ENCODE data around the gene ZBTB43.

The ZBTB43 gene

GRCh38 chr9:126832440-126832839 is 27.6 kb downstream of the ZBTB43 start:
- no peak for DNase-seq

DNA sequence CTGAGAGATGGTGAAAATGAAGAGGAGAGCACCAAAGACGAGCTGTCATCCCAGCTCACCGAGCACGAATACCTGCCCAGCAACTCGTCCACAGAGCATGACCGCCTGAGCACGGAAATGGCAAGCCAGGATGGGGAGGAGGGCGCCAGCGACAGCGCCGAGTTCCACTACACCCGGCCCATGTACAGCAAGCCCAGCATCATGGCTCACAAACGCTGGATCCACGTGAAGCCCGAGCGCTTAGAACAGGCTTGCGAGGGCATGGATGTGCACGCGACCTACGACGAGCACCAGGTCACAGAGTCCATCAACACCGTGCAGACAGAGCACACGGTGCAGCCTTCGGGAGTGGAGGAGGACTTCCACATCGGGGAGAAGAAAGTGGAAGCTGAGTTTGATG is 28.2 kb downstream of the ZBTB43 start:
- no peak for DNase-seq

DNA sequence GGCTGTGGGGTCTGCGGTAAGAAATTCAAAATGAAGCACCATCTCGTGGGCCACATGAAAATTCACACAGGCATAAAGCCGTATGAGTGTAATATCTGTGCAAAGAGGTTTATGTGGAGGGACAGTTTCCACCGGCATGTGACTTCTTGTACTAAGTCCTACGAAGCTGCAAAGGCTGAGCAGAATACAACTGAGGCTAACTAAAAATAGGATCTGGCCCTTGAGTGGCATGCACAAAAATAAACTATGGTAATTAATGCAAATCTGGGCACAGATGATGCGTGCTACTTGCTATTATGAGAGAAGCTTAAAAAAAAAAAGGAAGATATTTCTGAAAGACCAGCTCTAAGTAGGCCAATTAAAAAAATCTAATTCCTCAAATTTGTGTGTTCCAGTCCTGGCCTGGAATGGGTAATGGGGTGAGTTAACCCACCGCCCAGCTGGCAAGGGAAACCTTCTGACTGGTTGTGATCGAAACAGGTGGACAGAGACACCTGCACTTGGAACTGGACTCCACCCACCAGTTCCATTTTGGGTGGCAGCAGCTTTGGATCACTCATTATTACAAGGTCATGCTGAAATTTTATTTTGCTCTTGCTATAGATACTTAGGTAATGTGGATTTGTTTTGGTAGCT is 29.0 kb downstream of the ZBTB43 start:
- DNase-seq, result no peak

DNA sequence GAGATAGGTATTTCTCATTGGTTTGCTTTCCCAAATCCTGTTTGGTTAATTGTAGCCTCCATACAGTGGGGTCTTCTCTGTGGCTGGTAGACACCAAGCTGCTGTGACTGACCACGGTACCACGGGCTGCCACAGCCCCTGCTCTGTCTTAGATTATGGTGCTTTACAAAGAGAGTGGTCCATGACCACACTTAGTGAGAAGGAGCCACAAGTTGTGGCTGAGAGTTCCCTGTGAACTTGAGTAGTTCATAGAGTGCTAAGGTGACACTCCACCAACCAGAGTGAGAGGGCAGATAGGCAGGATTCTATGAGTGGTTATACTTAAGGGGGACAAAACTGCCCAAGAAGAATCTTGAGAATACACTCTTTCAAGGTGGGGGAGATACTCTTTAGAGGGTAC is 29.8 kb downstream of the ZBTB43 start:
- no peak for DNase-seq

- DNase-seq, result no peak
These were observed 31.4 kb downstream of the ZBTB43 start for GRCh38 chr9:126836216-126836615.

GRCh38 chr9:126838055-126838811 is 33.4 kb downstream of the ZBTB43 start:
- no peak for DNase-seq

- no peak for DNase-seq
These were observed 34.1 kb downstream of the ZBTB43 start for GRCh38 chr9:126838895-126839294.

DNA sequence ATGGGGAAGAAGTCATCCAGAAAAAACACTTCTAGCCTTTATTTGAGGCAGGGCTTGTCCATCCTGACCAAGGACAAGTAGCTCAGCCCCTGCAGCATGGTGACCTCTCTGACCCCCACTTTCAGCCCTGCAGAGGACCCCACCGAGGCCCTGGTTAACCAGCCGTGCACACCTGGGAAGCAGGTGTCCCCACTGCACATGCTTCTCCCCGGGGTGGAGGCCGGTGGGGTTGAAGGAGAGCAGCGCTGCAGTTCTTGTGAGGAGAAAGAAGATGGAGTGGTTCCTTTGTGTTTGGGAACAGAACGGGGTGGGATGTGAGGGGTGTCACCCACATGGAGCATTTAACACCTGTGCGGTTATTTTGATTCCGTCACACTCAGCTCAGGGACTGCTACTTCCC is 34.5 kb downstream of the ZBTB43 start:
- no peak for DNase-seq

- DNase-seq, result no peak
These were observed 37.5 kb downstream of the ZBTB43 start for GRCh38 chr9:126842220-126842842.

- no peak for DNase-seq
These were observed 38.3 kb downstream of the ZBTB43 start for GRCh38 chr9:126842977-126843799.

DNA sequence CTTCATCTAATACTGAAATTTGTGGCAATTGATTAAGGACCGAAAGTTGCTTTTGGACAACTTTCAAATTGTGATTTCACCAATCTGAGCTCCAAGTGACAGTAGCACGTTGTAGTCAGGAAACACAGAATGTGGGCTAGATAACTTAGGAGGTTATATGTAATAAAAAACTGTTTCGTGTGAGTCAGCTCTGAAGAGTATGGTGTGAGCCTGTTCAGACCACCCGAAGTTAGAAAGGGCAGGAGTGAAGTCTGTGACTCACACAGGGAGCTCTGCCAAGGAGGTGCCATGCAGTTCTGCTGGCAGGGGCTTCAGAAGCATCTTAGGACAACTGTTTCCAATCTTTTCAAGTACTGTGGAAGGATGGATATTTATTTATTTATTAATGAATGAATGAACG is 39.2 kb downstream of the ZBTB43 start:
- DNase-seq, result no peak

DNA sequence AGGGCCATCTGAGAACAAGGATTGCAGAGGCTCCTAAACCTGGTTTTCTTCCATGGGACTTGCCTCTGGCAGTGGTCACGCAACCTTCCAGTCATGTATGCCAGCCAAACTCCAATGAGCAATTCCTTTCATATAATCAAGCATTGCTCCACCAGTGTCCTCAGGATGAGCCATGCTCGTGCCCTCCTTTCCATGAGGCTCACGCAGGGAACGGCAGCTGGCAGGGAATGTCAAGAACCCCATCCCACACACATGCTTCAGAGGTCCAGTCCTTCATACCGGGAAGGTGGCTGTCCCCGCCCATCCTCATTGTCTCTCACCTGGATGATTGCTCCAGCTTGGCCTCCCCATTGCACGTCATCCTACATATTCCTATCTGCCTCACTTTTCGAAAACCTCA is 42.2 kb downstream of the ZBTB43 start:
- DNase-seq, result no peak

DNA sequence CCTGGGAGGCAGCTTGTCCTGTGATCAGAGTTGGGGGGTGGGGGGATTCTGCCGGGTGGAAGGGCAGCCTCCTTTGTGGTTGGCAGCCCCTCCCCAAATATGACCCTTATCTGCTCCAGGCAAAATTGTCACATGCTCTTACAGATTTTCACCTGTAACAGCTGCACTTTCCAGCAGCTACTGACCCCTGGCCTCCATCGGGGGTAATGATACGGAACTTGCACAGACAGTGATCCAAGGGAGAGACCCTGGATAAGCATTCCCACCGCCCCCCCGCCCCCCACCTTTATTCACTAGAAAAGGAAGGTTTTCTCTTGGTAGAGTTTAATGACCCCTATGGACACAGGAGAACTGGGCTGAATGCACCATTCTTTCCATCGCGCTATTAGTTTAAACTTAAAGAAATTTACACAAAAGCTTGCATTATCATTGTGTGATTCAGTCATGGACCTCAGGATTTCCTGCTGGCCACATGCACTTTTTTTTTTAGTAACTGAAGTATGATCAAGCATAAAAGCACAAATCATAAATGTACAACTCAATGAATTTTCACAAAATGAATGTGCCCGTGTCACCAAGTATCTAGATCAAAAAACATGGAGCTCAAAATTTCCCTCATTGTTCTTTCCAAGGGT is 44.9 kb downstream of the ZBTB43 start:
- no peak for DNase-seq

GRCh38 chr9:126851286-126851880 is 46.5 kb downstream of the ZBTB43 start:
- DNase-seq, result no peak

DNA sequence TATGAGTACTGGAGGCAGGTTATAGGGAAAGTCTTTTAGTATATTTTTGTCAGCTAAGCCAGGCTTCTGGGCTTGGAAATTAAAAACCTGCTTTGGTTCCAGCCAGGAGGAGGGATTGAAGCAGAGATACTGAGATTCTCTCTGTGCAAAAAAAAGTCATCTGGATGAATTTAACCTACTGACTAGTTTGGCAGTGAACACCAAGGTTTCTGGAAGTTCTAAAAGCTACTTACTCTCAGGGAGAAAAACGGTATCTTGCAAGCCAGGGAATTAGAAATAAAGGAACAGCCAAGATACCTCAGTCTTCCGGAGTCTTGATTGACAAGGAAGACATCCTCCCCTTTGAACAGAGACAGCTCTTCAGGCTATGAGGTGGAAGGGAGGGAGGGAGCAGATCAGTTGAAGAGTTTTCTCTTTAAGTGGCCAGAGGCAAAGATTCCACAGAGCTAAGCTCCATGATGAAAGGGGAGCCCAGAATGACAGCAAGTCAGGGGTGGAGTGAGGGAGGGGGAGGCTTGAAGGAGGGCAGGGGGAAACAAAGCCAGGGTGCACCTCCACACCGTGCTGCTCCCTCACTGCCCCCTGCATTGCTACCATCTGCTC is 47.3 kb downstream of the ZBTB43 start:
- DNase-seq, result no peak

DNA sequence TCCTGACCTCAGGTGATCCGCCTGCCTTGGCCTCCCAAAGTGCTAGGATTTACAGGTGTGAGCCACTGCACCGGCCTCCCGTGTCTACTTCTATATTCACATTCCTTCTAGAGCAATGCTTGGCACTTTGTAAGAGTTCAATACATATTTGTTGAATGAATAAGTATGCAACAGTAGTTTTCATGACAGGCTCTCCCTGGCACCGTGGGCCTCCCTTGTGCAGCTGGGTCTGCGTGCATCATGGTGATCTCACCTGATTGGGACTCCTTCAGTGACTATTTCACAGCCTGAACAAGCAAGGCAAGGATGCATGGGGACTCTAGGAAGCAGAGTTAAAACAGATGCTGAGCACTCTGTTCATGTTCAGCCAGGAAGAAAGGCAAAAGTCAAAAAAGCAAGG is 48.8 kb downstream of the ZBTB43 start:
- no peak for DNase-seq

DNA sequence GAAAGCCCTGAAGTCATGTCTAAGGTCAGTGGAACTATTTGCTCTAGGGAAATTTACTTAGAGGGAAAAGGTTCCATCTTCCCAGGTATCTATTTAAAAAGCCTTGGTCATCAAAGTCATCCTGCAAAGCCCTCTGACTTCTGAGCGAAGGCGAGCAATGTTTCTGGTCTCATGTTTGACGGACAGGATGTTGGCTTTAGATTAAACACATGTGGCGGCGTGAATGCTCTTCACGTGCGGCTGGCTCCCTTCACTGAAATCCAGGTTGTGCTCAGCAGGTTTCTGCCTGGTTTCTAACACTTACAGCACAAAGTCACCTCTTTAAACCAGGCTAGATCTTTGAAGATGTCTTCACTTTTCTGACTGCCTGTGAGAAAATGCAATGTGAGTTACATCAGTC is 49.9 kb downstream of the ZBTB43 start:
- DNase-seq, result no peak

- DNase-seq, result no peak
These were observed 51.6 kb downstream of the ZBTB43 start for GRCh38 chr9:126856326-126856877.

GRCh38 chr9:126857261-126857960 is 52.6 kb downstream of the ZBTB43 start:
- DNase-seq, result no peak

DNA sequence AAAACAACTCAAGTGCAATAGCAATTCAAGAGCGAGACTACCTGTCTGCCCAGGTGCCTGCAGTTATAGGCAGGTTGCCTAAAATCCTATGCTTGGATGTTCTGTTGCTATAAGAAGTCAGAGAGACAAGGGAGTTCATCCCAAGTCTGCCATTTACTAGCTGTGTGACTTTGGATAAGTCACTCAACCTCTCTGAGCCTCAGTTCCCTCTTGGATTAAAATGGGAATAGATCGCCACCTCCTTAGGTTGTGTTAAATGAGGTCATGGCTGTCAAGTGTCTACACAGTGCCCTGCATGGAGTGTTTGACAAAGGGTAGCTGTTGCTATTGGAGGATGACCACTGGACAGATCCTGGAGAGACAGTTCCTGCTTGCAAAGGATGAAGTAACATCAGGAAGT is 54.3 kb downstream of the ZBTB43 start:
- no peak for DNase-seq

Data from activated CD4-positive, CD25-positive, alpha-beta regulatory T cell treated with anti-CD3 and anti-CD28 coated beads, Interleukin-2, amount 50 U/mL, for 72 hours (primary cell).